Fibroblast of peridontal ligament (primary cell): ENCODE measurements around the gene NFIB.

Experiments
- DNase-seq: peaks from one replicate; pipeline ENCODE4 v3.0.0-alpha.2; 2010; ENCODE audit errors: extremely low read depth

NFIB gene

GRCh38 chr9:14246951-14247350 is 67.0 kb downstream of the NFIB start:
- no peak for DNase-seq

- DNase-seq, result peak; percentile 72
These were observed 67.9 kb downstream of the NFIB start for GRCh38 chr9:14245901-14246525.

- DNase-seq, result no peak
These were observed 70.4 kb downstream of the NFIB start for GRCh38 chr9:14243514-14244042.

GRCh38 chr9:14242150-14242805 is 71.7 kb downstream of the NFIB start:
- no peak for DNase-seq

DNA sequence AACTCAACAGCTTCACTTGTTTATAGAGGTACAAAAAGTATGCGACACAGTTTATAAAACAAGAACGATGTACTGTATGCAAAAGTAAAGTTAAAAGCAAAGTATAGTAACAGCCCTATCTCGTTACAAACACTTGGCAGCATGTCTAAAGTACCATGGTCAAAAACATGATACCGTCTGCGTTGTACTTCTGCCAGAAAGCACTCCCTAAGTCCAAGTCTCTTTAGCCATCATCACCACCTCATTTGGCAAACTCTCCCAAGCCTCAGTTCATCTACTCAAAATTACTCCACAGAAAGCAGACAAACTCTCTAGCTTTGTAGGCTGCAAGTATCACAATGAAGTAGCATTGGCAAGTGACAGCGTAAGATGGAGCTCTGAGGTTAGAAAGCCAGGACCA is 73.4 kb downstream of the NFIB start:
- DNase-seq, result peak; percentile 47

- no peak for DNase-seq
These were observed 75.4 kb downstream of the NFIB start for GRCh38 chr9:14238518-14238917.

GRCh38 chr9:14238079-14238478 is 75.9 kb downstream of the NFIB start:
- no peak for DNase-seq

DNA sequence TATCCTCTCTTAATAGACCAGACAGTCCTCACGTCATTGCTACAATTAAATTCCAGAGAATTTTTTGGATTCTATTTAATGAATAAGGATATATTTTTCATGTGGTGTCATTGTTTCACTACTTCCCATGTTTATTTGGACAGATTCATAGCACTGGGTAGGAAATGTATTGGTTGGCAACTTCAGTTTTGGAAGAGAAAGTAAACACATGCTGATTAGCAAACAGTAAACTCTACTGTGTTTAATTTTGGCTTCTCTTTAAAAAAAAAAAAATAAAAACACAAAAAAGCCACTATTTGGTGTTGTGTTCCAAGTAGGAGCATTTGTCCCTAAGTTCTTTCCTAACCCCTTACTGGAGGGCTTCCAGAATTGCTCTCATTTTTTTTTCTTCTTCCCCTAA is 77.3 kb downstream of the NFIB start:
- peak; percentile 55 for DNase-seq

DNA sequence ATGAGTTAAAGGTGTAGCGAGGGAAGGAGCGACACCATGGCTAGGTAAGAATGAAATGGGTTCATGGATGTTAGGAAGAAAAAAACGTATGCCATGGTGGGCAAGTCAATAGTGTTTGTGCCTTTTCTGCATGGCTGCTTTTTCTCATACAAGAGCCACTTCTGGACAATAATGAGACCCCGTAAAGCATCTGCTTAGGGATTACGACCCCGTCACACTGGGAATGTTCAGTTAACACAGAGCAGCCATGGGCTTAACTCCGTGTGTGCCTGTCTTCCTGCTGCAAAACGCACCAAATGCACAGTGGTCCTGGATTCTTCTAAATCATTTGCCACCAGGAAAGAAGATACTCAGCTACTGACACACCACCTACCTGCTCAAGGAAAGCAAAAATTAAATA is 81.8 kb downstream of the NFIB start:
- no peak for DNase-seq

GRCh38 chr9:14231196-14231990 is 82.5 kb downstream of the NFIB start:
- DNase-seq, result no peak

GRCh38 chr9:14228602-14229001 is 85.3 kb downstream of the NFIB start:
- no peak for DNase-seq

DNA sequence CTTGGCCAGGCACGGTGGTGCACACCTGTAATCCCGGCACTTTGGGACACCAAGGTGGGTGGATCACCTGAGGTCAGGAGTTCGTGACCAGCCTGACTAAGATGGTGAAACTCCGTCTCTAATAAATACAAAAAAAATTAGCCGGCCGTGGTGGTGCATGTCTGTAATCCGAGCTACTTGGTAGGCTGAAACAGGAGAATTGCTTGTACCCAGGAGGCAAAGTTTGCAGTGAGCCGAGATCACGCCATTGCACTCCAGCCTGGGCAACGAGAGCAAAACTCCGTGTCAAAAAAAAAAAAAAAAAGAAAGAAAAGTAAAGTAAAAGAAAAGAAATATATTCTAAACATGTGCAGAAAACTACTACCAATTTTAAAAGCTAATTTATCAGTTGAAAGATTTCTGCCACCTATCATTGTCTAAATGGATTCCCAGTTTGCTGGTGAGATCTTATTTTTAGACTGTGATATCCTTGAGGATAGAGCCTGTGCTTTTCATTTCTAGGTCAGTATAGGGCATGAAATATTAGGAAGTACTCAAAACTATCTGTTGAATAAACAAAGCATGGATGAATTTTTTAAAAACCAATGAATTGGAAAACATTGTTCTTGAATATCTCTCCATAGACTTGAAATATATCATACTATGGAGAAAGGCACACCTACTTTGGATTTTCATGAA is 86.9 kb downstream of the NFIB start:
- no peak for DNase-seq

GRCh38 chr9:14223081-14223480 is 90.9 kb downstream of the NFIB start:
- no peak for DNase-seq

DNA sequence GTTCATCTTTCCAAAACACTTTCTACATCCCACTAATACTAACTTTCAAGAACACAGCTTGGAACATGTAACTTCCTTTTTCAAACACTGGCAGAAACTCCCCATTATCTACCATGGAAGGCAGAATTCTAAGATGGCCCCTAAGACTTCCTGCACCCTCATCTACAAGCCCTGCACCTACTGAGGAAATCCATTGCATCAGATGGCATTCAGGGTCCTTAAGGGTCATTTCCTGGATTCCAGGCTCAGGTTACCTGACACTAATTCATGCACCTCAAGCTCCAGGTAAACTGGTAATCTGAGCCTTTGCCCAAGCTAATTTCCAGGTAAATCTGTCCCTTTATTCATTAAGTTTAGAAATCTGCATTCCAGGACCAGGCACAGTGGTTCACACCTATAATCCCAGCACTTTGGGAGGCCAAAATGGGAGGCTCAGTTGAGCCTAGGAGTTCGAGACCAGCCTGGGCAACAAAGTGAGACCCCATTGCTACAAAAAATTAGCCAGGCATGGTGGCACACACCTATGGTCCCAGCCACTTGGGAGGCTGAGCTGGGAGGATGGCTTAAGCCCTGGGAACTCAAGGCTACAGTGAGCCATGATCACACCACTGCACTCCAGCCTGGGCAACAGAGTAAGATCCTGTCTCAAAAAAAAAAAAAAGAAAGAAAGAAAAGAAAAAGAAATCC is 91.6 kb downstream of the NFIB start:
- no peak for DNase-seq

- peak; percentile 90 for DNase-seq
These were observed 92.4 kb downstream of the NFIB start for GRCh38 chr9:14221558-14221957.

GRCh38 chr9:14221119-14221518 is 92.8 kb downstream of the NFIB start:
- DNase-seq, result no peak

DNA sequence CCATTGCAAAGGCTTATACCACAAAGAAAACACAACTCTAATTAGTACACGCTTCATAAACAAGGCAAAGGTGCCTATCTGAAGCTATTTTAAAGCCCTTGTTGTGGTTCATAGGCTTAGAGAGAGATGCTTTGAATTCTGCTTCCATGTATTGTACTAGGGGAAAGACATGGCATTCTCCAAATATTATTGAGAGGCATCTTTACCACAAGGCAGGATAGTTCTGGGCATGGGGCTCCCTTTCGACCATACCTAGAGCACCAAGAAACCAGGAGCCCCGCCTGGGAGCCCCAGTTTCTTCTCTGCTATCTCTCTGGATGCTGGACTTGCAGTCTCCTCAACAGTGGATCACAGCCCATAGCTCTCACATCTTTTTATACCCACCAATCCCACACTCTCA is 93.7 kb downstream of the NFIB start:
- DNase-seq, result no peak

DNA sequence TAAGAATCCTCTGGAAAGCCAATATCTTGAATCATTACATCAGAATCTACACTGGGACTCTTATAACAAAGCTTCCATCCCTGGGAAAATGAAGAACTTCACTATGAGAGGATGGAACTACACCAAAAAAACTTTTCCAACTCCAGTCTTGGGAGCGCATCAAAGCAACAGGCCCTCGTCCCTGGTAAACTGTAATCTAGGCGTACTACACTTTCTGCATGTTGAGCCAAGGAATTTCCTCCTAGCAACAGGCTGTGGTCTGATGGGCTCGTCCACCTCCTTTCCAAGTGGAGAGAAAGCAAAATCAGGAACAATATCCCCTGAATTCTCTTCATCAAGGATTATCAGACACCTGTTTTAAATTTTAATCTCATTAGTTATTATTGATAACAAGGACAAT is 94.1 kb downstream of the NFIB start:
- DNase-seq, result peak; percentile 18

DNA sequence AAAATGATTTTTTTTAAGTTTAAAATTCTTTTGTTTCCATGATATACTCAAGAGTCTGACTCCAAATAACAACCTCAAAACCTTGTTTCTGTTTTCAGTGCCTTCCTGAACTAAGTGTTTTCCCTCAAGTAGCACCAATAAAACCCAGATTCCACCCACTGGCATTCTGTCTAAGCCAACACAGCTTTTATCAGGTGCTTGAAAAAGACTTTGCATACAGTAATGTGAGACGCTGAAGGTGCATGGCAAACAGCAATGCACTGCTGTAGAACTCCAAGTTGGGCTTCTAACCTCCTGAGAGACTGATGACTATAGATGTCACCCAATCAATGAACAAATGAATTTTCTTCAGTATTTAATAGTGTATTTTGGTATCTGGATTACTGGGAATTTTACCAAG is 95.7 kb downstream of the NFIB start:
- DNase-seq, result no peak

DNA sequence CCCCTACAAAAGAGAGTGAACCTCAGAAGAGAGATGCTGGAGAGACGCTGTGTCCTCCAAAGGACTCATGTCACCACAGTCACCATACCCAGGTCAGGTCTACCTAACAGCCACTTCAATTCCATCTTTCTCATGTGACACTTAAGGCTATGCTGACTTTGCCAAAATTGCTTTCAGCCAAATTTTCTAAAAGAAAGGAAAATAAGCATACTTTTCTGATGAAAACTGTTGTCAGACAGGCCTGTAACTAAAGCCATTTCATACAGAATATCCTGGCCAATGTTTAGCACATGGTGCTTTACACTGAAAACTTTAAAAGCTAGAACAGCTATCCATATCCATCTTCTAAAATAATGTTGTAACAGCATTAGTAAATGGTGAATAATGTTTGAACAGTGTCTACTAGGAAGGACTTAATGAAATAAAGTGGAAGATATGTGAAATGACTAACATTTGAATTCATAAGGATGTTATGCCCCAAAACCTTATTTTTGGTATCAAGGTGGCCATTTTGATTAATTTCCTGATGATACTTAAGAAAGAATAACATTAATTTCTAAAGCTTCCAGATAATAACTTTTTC is 97.2 kb downstream of the NFIB start:
- DNase-seq, result peak; percentile 27

GRCh38 chr9:14215614-14216013 is 98.3 kb downstream of the NFIB start:
- peak; percentile 63 for DNase-seq
